HepG2 (cell line): Measurements from ENCODE around the gene RNU5B-1. TPM values are rescaled to one million over a fixed set of nuclear protein-coding genes. Genes with fewer than 3 reads are reported as not detected.
A peak's percentile ranks its signal among the peaks of the same experiment; 100 is the strongest.

Experiments
- ATAC-seq: fragments of 200-7000 bp; cut with Tn5 transposase; 3 replicates; pipeline ENCODE4 v1.9.1; 2020; ENCODE audit warnings: mild to moderate bottlenecking, moderate library complexity
- BruUV-seq: library from RNA; stranded (reverse); fragments of 400-500 nt; replicated peaks from 2 replicates; lab custom pipeline; 2021; lab: Mats Ljungman, UMichigan
- CTCF ChIA-PET: fragments of 300-600 bp; formaldehyde crosslinking; extraction: SDS; loops from one replicate; lab custom pipeline; 2021; ENCODE audit warnings: low total read pairs, inconsistent platforms, low intra/inter-chr PET ratio; lab: Yijun Ruan, JAX
- POLR2A ChIA-PET: fragments of 350-600 bp; sonication (Branson Sonifier 250); formaldehyde crosslinking; loops from one replicate; lab custom pipeline; 2020; ENCODE audit warnings: antibody characterized with exemption, inconsistent platforms; lab: Yijun Ruan, JAX
- DNase-seq: peaks from one replicate; pipeline ENCODE4 v3.0.0-alpha.2; 2015; ENCODE audit warnings: low spot score
- FAIRE-seq: peaks from 3 replicates; lab custom pipeline; 2011; peaks lifted over from hg19 to GRCh38; lab: Jason Lieb, UNC
- H2AFZ ChIP-seq: one replicate; pipeline ENCODE4 v1.6.1; 2011; ENCODE audit warnings: low read length, inconsistent platforms
- H3K27ac ChIP-seq: fragments of 300-600 bp; 3 replicates; pipeline ENCODE4 v1.8.0; 2011; ENCODE audit warnings: mixed run types, mild to moderate bottlenecking, mixed read lengths, low read length, inconsistent platforms; ENCODE audit not compliant: insufficient read depth; ENCODE audit errors: extremely low read length
- H3K27me3 ChIP-seq, 2 experiments: fragments of 200-600 bp in 1 of 2; 2 replicates in 1 of 2; 3 replicates in 1 of 2; pipeline versions ENCODE4 v1.6.0 to v1.8.0; 2011; ENCODE audit warnings: low read length in 2 of 2, mild to moderate bottlenecking in 2 of 2, moderate library complexity in 2 of 2, inconsistent platforms in 1 of 2; ENCODE audit not compliant: insufficient read depth in 2 of 2, control insufficient read depth in 1 of 2
- H3K36me3 ChIP-seq, 2 experiments: fragments of 200-600 bp in 1 of 2; replicated peaks in 1 of 2; 2 replicates in 1 of 2; 3 replicates in 1 of 2; pipeline versions ENCODE4 v1.5.1 to v1.8.0; 2011; ENCODE audit warnings: low read length in 2 of 2, inconsistent platforms in 1 of 2; ENCODE audit not compliant: insufficient read depth in 2 of 2, control insufficient read depth in 1 of 2
- H3K4me1 ChIP-seq: 2 replicates; pipeline ENCODE4 v1.5.1; 2012; ENCODE audit warnings: low read length, inconsistent platforms; ENCODE audit not compliant: insufficient read depth
- H3K4me2 ChIP-seq: 2 replicates; pipeline ENCODE4 v1.6.0; 2011; ENCODE audit warnings: low read depth, low read length, inconsistent platforms
- H3K4me3 ChIP-seq, 3 experiments: fragments of 200-600 bp in 1 of 3; sonication (generic), shearing (Covaris generic) in 1 of 3; replicated peaks in 1 of 3; 2 replicates each; pipeline ENCODE4 v1.5.1; 2011 to 2016; ENCODE audit warnings: low read length in 3 of 3, inconsistent platforms in 2 of 3, low read depth in 2 of 3, mild to moderate bottlenecking in 2 of 3, control low read depth in 1 of 3, mixed read lengths in 1 of 3; ENCODE audit not compliant: insufficient read depth in 1 of 3
- H3K79me2 ChIP-seq: one replicate; pipeline ENCODE4 v1.6.1; 2011; ENCODE audit warnings: low read length, inconsistent platforms; ENCODE audit not compliant: insufficient read depth
- H3K9ac ChIP-seq: 2 replicates; pipeline ENCODE4 v1.6.0; 2011; ENCODE audit warnings: mild to moderate bottlenecking, low read depth, low read length, inconsistent platforms; ENCODE audit not compliant: insufficient read depth
- H3K9me3 ChIP-seq: 2 replicates; pipeline ENCODE4 v1.5.1; 2012; ENCODE audit warnings: mild to moderate bottlenecking, low read length
- H4K20me1 ChIP-seq: 2 replicates; pipeline ENCODE4 v1.6.0; 2011; ENCODE audit warnings: inconsistent platforms, mild to moderate bottlenecking, low read length, moderate library complexity; ENCODE audit not compliant: insufficient read depth
- ZMYM4 ChIP-seq: sonication (generic); formaldehyde crosslinking; IDR thresholded peaks from 2 replicates; pipeline ENCODE4 v1.8.1; 2023; ENCODE audit warnings: mild to moderate bottlenecking, missing genetic modification reagents
- ZNF770 ChIP-seq: sonication (generic); formaldehyde crosslinking; IDR thresholded peaks from 2 replicates; pipeline ENCODE4 v1.5.0; 2020; ENCODE audit warnings: mild to moderate bottlenecking, missing genetic modification reagents
- WGBS: methylation state at CpG from one replicate; pipeline ENCODE4 v1.1.6; 2017; ENCODE audit warnings: low lambda C conversion rate; 5-methylcytosine and 5-hydroxymethylcytosine counted together
- in situ Hi-C: cut with HindIII; loops from 2 replicates; pipeline ENCODE4 v1.10.0; 2017; ENCODE audit warnings: low pct_unique_long_range_greater_than_20kb; ENCODE audit not compliant: extremely low pct_ligation_motif_present
- intact Hi-C: fragments of 100-400 bp; cut with micrococcal nuclease; formaldehyde crosslinking; loops from one replicate; pipeline ENCODE4 v1.10.0; 2022; ENCODE audit not compliant: unreplicated experiment
- polyA plus RNA-seq, 8 experiments: library from polyadenylated mRNA; depleted of rRNA in 3 of 8; stranded (reverse) in 7 of 8; unstranded in 1 of 8; fragments of >200 nt; fragmentation: Illumina TruSeq in 4 of 8; extraction: Trizol in 4 of 8; gene quantifications; 2 replicates each; pipeline versions ENCODE4 v1.2.1 to v1.2.3, GENCODE V29; 2011 to 2016; ENCODE audit warnings: low read depth in 4 of 8, missing spikeins in 1 of 8, mixed read lengths in 1 of 8; ENCODE audit not compliant: insufficient read depth in 1 of 8
- total RNA-seq, 5 experiments: library from RNA; depleted of rRNA; stranded (reverse); fragments of >200 nt; fragmentation: Illumina TruSeq; extraction: Trizol; gene quantifications; 2 replicates each; pipeline ENCODE4 v1.2.3, GENCODE V29; 2016; ENCODE audit warnings: low read depth in 1 of 5
- TF ChIP-seq, protein P1 (sequence below): sonication (generic); formaldehyde crosslinking; IDR thresholded peaks from 2 replicates; pipeline ENCODE4 v1.5.0; 2020; ENCODE audit warnings: missing genetic modification reagents
- TF ChIP-seq, protein P2 (sequence below): sonication (generic); formaldehyde crosslinking; IDR thresholded peaks from 2 replicates; pipeline ENCODE4 v1.5.1; 2020; ENCODE audit warnings: mild to moderate bottlenecking, missing genetic modification reagents, borderline replicate concordance

Gene RNU5B-1
- total and polyA plus RNA-seq, 2 of the 13 experiments (the other 11 are each of a cell fraction or from before 2014, with no cell fraction given): 1,646 TPM; not detected in 1

DNA sequence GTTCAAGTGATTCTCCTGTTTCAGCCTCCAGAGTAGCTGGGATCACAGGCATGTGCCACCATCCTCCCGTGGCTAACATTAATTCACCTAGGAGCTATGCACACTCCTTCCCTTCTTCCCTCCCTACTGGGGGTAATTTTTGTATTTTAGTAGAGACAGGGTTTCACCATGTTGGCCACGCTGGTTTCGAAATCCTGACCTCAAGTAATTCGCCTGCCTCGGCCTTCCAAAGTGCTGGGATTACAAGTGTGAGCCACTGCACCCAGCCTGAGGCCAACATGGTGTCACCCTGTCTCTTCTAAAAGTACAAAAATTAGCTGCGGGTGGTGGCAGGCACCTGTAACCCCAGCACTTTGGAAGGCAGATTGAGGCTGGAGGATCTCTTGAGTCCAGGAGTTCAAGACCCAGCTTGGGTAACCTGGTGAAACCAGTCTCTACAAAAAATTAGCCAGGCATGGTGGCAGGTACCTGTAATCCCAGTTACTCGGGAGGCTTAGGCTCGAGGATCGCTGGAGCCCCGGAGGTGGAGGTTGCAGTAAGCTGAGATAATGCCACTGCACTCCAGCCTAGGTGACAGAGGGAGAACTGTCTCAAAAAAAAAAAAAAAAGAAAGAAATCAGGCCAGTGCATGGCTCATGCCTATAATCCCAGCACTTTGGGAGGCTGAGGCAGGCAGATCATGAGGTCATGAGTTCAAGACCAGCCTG lies 6.1 kb downstream of the RNU5B-1 start:
- no peaks in the 10 kb centered on the region for H3K79me2 ChIP-seq
- intact Hi-C loops: no loop called here

More for the DNA sequence above, 6.1 kb downstream of the RNU5B-1 start:
- POLR2A ChIA-PET: interaction anchor here (0.9 to 1.0 kb wide), 2 partner anchors 11 to 74 kb away, joined by 3 read pairs; no protein-coding TSS in a partner anchor
- Histone ChIP-seq H3K9me3 (no peaks in the 10 kb centered on the region), H3K4me2 (peak overlapping the region; percentile 56), H3K27me3 (no peaks in the 10 kb centered on the region; a peak in 1 of 5 replicates), H2AFZ (no peak overlapping the region), H4K20me1 (no peaks in the 10 kb centered on the region), H3K4me3 (peak overlapping the region in 1 of 3 experiments; percentile 14; a peak in 1 of 6 replicates), H3K9ac (no peak overlapping the region), H3K4me1 (peaks cover 56% of the 10 kb centered on the region), H3K27ac (no peak overlapping the region), H3K36me3 (no peaks in the 10 kb centered on the region)
- WGBS: 30% methylated on average over 10 of the region's 10 CpGs
- in situ Hi-C loops: no loop called here
- DNase-seq (no peak), ATAC-seq (no peak; the same call in 2 of the 3 replicates), FAIRE-seq (no peak)
- TF ChIP-seq ZMYM4 (CRISPR knock-in tag) (0 out of 2 replicates have a peak, but pooled peaks have one; percentile 29), ZNF770 (CRISPR knock-in tag) (peak; percentile 53)
- TF ChIP-seq, protein P1, sequence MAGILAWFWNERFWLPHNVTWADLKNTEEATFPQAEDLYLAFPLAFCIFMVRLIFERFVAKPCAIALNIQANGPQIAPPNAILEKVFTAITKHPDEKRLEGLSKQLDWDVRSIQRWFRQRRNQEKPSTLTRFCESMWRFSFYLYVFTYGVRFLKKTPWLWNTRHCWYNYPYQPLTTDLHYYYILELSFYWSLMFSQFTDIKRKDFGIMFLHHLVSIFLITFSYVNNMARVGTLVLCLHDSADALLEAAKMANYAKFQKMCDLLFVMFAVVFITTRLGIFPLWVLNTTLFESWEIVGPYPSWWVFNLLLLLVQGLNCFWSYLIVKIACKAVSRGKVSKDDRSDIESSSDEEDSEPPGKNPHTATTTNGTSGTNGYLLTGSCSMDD (CRISPR knock-in tag): no peak
- TF ChIP-seq, protein P2, sequence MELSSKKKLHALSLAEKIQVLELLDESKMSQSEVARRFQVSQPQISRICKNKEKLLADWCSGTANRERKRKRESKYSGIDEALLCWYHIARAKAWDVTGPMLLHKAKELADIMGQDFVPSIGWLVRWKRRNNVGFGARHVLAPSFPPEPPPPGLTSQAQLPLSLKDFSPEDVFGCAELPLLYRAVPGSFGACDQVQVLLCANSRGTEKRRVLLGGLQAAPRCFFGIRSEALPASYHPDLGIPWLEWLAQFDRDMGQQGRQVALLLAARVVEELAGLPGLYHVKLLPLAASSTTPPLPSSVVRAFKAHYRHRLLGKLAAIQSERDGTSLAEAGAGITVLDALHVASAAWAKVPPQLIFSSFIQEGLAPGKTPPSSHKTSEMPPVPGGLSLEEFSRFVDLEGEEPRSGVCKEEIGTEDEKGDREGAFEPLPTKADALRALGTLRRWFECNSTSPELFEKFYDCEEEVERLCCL (CRISPR knock-in tag): no peak
- BruUV-seq: no TSS peak
- CTCF ChIA-PET: no interaction called here
